ENCODE data around the gene SLC20A1. TPM values are rescaled to one million over a fixed set of nuclear protein-coding genes. Genes with fewer than 3 reads are reported as not detected.
A peak's percentile ranks its signal among the peaks of the same experiment; 100 is the strongest.

Gene SLC20A1
- total RNA-seq, 1 experiment from 2014 or later: 154 TPM

GRCh38 chr2:112656679-112657078, 10.9 kb downstream of the SLC20A1 start:
- ChIA-PET CTCF (no interaction called here), RAD21 (ENCODE audit: low non-redundant PET in 1 of 2, low total read pairs in 2 of 2, uncharacterized antibody in 2 of 2, unreplicated experiment in 2 of 2) (no interaction called here), POLR2A (no interaction called here)
- no peaks in the 10 kb centered on the region for H3K27me3 ChIP-seq (ENCODE audit: insufficient read depth, low read length)
- peaks cover 28% of the 10 kb centered on the region; the same call in 1 of the 2 replicates for H4K20me1 ChIP-seq (ENCODE audit: insufficient read depth)
- no peak overlapping the region for H3K4me3 ChIP-seq (replicated peaks in 1 of 2; ENCODE audit: low read depth in 1 of 2, low read length in 2 of 2)
- no peak overlapping the region for H3K27ac ChIP-seq (ENCODE audit: low read depth, low read length)
- ATAC-seq (no peak), DNase-seq (ENCODE audit: low read depth, low spot score) (no peak)
- H3K9ac ChIP-seq (ENCODE audit: low read length): no peak overlapping the region
- peaks cover 93% of the 10 kb centered on the region for H3K79me2 ChIP-seq (ENCODE audit: insufficient read depth, low read length)
- H2AFZ ChIP-seq (ENCODE audit: low read depth, low read length, poor library complexity, severe bottlenecking): no peak overlapping the region
- no peaks in the 10 kb centered on the region for H3K4me1 ChIP-seq (ENCODE audit: control insufficient read depth in 1 of 2, insufficient read depth in 2 of 2, low read length in 2 of 2)
- peaks cover 73 to 84% of the 10 kb centered on the region in 2 experiments for H3K36me3 ChIP-seq (ENCODE audit: control insufficient read depth in 1 of 2, insufficient read depth in 2 of 2, low read length in 2 of 2)
- intact Hi-C loops (cut with micrococcal nuclease): no loop called here
- H3K4me2 ChIP-seq (ENCODE audit: low read length): no peak overlapping the region
- TF ChIP-seq TCF7L2 (IDR thresholded peaks at IDR 0.05; ENCODE audit: borderline replicate concordance, extremely low read depth, insufficient read depth, insufficient read length) (no peak), POLR2AphosphoS5 (IDR thresholded peaks at IDR 0.05; ENCODE audit: low read depth, low read length) (peak; percentile 9; the same call in 1 of the 2 replicates)
- H3K9me2 ChIP-seq (ENCODE audit: insufficient read depth): no peaks in the 10 kb centered on the region
- H3K9me3 ChIP-seq (ENCODE audit: control insufficient read depth in 1 of 2, insufficient read depth in 1 of 2, low read depth in 1 of 2, low read length in 2 of 2): no peaks in the 10 kb centered on the region
- BruUV-seq (replicated peaks): no TSS peak

GRCh38 chr2:112658301-112658700, 12.6 kb downstream of the SLC20A1 start:
- ChIA-PET CTCF (interaction anchor here (0.9 kb wide), 1 partner anchor 284 kb away, joined by 3 read pairs; no protein-coding TSS in a partner anchor), RAD21 (ENCODE audit: low non-redundant PET in 1 of 2, low total read pairs in 2 of 2, uncharacterized antibody in 2 of 2, unreplicated experiment in 2 of 2) (no interaction called here), POLR2A (interaction anchor here (1.0 to 1.5 kb wide), 2 partner anchors 13 to 34 kb away, joined by 3 to 5 read pairs; no protein-coding TSS in a partner anchor)
- Histone ChIP-seq H3K9ac (ENCODE audit: low read length) (no peak overlapping the region), H2AFZ (ENCODE audit: low read depth, low read length, poor library complexity, severe bottlenecking) (no peak overlapping the region), H3K4me2 (ENCODE audit: low read length) (no peak overlapping the region), H3K27me3 (ENCODE audit: insufficient read depth, low read length) (no peaks in the 10 kb centered on the region), H3K27ac (ENCODE audit: low read depth, low read length) (no peak overlapping the region), H3K79me2 (ENCODE audit: insufficient read depth, low read length) (peaks cover 77% of the 10 kb centered on the region), H3K4me1 (ENCODE audit: control insufficient read depth in 1 of 2, insufficient read depth in 2 of 2, low read length in 2 of 2) (no peaks in the 10 kb centered on the region), H3K36me3 (ENCODE audit: control insufficient read depth in 1 of 2, insufficient read depth in 2 of 2, low read length in 2 of 2) (peaks cover 70 to 82% of the 10 kb centered on the region in 2 experiments), H3K9me2 (ENCODE audit: insufficient read depth) (no peaks in the 10 kb centered on the region), H3K4me3 (replicated peaks in 1 of 2; ENCODE audit: low read depth in 1 of 2, low read length in 2 of 2) (no peak overlapping the region), H3K9me3 (ENCODE audit: control insufficient read depth in 1 of 2, insufficient read depth in 1 of 2, low read depth in 1 of 2, low read length in 2 of 2) (no peaks in the 10 kb centered on the region), H4K20me1 (ENCODE audit: insufficient read depth) (peaks cover 28% of the 10 kb centered on the region; the same call in 1 of the 2 replicates)
- ATAC-seq (no peak), DNase-seq (ENCODE audit: low read depth, low spot score) (no peak)
- BruUV-seq (replicated peaks): no TSS peak
- TF ChIP-seq ZFX (IDR thresholded peaks at IDR 0.05) (no peak), CBX3 (IDR thresholded peaks at IDR 0.05; ENCODE audit: low read depth) (no peak), JUND (IDR thresholded peaks at IDR 0.05) (no peak), EGR1 (IDR thresholded peaks at IDR 0.05; ENCODE audit: low read depth) (no peak)
- intact Hi-C loops (cut with micrococcal nuclease): no loop called here
